Measurements from ENCODE around the gene SMIM8. TPM values are rescaled to one million over a fixed set of nuclear protein-coding genes. Genes with fewer than 3 reads are reported as not detected.

SMIM8 gene
- polyA plus RNA-seq, 1 donor from 2014 or later: 30.6 TPM

- Histone ChIP-seq H3K9me3 (ENCODE audit: low read length) (no peaks in the 10 kb centered on the region), H3K4me2 (ENCODE audit: low read length) (no peak overlapping the region)
- TF ChIP-seq RAD21 (conservative IDR thresholded peaks at IDR 0.05) (no peak), MXI1 (conservative IDR thresholded peaks at IDR 0.05; ENCODE audit: poor library complexity, severe bottlenecking) (no peak), EP300 (conservative IDR thresholded peaks at IDR 0.05; ENCODE audit: poor library complexity, severe bottlenecking) (no peak), POLR2AphosphoS5 (IDR thresholded peaks at IDR 0.05) (no peak), EZH2 (IDR thresholded peaks at IDR 0.05; ENCODE audit: borderline replicate concordance, insufficient read depth, low read length, poor library complexity, severe bottlenecking) (no peak), REST (IDR thresholded peaks at IDR 0.05; ENCODE audit: borderline replicate concordance) (no peak), TAF1 (IDR thresholded peaks at IDR 0.05; ENCODE audit: low read depth) (no peak), SMC3 (conservative IDR thresholded peaks at IDR 0.05; ENCODE audit: poor library complexity) (no peak), CTCF (IDR thresholded peaks at IDR 0.05; ENCODE audit: poor library complexity, severe bottlenecking) (no peak)
These were observed 24.3 kb downstream of the SMIM8 start for GRCh38 chr6:87346700-87347099.

GRCh38 chr6:87349896-87350295, 27.5 kb downstream of the SMIM8 start:
- H3K36me3 ChIP-seq (ENCODE audit: insufficient read depth, low read length): no peaks in the 10 kb centered on the region
- H3K79me2 ChIP-seq (replicated peaks; ENCODE audit: insufficient read depth, low read length): no peaks in the 10 kb centered on the region
- no peak overlapping the region for H2AFZ ChIP-seq (ENCODE audit: low read depth, low read length)
- no peak for TF ChIP-seq SMC3 (conservative IDR thresholded peaks at IDR 0.05; ENCODE audit: poor library complexity)
- TF ChIP-seq EZH2 (IDR thresholded peaks at IDR 0.05; ENCODE audit: borderline replicate concordance, insufficient read depth, low read length, poor library complexity, severe bottlenecking): no peak
- no peak for TF ChIP-seq EP300 (conservative IDR thresholded peaks at IDR 0.05; ENCODE audit: poor library complexity, severe bottlenecking)
- no peak for TF ChIP-seq TAF1 (IDR thresholded peaks at IDR 0.05; ENCODE audit: low read depth)
- TF ChIP-seq MXI1 (conservative IDR thresholded peaks at IDR 0.05; ENCODE audit: poor library complexity, severe bottlenecking): no peak
- TF ChIP-seq CTCF (IDR thresholded peaks at IDR 0.05; ENCODE audit: poor library complexity, severe bottlenecking): no peak
- TF ChIP-seq POLR2AphosphoS5 (IDR thresholded peaks at IDR 0.05): no peak
- TF ChIP-seq REST (IDR thresholded peaks at IDR 0.05; ENCODE audit: borderline replicate concordance): no peak
- no peak for TF ChIP-seq RAD21 (conservative IDR thresholded peaks at IDR 0.05)
- H3K27me3 ChIP-seq (ENCODE audit: insufficient read depth, low read depth, low read length): no peaks in the 10 kb centered on the region
- no peaks in the 10 kb centered on the region for H3K9me3 ChIP-seq (ENCODE audit: low read length)
- no peak overlapping the region for H3K9ac ChIP-seq (ENCODE audit: low read length)
- no peak overlapping the region for H3K4me2 ChIP-seq (ENCODE audit: low read length)
- H3K9me2 ChIP-seq (ENCODE audit: insufficient read depth, low read length): no peaks in the 10 kb centered on the region
- H3F3A ChIP-seq (ENCODE audit: insufficient read depth, low read length, poor library complexity, severe bottlenecking): no peaks in the 10 kb centered on the region
- no peak overlapping the region for H3K4me3 ChIP-seq (ENCODE audit: low read length)
- H3K27ac ChIP-seq (ENCODE audit: low read length): no peak overlapping the region
- H4K20me1 ChIP-seq (ENCODE audit: insufficient read depth): no peaks in the 10 kb centered on the region

More at GRCh38 chr6:87346700-87347099, 24.3 kb downstream of the SMIM8 start:
- Histone ChIP-seq H3K36me3 (ENCODE audit: insufficient read depth, low read length) (no peaks in the 10 kb centered on the region), H3K27me3 (ENCODE audit: insufficient read depth, low read depth, low read length) (no peaks in the 10 kb centered on the region), H4K20me1 (ENCODE audit: insufficient read depth) (no peaks in the 10 kb centered on the region), H3K4me3 (ENCODE audit: low read length) (no peak overlapping the region), H3K27ac (ENCODE audit: low read length) (no peak overlapping the region), H3F3A (ENCODE audit: insufficient read depth, low read length, poor library complexity, severe bottlenecking) (no peaks in the 10 kb centered on the region), H3K9ac (ENCODE audit: low read length) (no peak overlapping the region), H2AFZ (ENCODE audit: low read depth, low read length) (no peak overlapping the region), H3K79me2 (replicated peaks; ENCODE audit: insufficient read depth, low read length) (no peaks in the 10 kb centered on the region), H3K9me2 (ENCODE audit: insufficient read depth, low read length) (no peaks in the 10 kb centered on the region)

Data from neural cell (in vitro differentiated cells).